Fibroblast of peridontal ligament (primary cell): ENCODE measurements around the gene KSR1.
"Not testable (repeated sequence)": the region's sequence is repeated elsewhere in the genome, so short reads cannot be mapped to it uniquely, and the experiment has no call there.

Source experiments
- DNase-seq: peaks from one replicate; pipeline ENCODE4 v3.0.0-alpha.2; 2010; ENCODE audit errors: extremely low read depth

Gene KSR1

DNA sequence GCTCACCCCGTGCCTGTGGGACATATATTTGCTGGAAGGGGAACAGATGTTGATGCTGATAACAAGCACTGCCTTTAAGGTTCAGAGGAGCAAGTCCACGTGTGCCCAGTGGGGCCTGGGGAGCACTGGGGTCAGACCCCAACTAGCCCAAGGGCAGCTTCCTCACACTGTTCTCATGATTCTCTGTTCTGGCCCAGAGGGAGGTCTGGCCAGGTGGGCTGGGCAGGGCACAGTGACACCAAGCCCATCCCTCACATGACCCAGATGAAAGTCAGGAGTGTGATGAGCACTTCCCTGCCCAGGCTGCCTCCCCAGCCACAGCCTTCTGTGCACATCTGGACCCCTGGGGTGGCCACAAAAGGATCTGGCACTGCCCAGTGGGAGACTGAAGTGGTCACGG, 29.8 kb upstream of the KSR1 start:
- DNase-seq = not testable (repeated sequence)

DNA sequence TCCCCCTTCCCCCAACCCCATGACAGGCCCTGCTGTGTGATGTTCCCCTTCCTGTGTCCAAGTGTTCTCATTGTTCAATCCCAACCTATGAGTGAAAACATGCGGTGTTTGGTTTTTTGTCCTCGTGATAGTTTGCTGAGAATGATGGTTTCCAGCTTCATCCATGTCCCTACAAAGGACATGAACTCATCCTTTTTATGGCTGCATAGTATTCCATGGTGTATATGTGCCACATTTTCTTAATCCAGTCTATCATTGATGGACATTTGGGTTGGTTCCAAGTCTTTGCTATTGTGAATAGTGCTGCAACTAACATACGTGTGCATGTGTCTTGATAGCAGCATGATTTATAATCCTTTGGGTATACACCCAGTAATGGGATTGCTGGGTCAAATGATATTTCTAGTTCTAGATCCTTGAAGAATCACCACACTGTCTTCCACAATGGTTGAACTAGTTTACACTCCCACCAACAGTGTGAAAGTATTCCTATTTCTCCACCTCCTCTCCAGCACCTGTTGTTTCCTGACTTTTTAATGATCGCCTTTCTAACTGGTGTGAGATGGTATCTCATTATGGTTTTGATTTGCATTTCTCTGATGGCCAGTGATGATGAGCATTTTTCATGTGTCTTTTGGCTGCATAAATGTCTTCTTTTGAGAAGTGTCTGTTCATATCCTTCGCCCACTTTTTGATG, 28.9 kb upstream of the KSR1 start:
- not testable (repeated sequence) for DNase-seq

GRCh38 chr17:27428781-27429505, 27.3 kb upstream of the KSR1 start:
- DNase-seq = no peak

- DNase-seq = no peak
These were observed 26.4 kb upstream of the KSR1 start for GRCh38 chr17:27429666-27430382.

DNA sequence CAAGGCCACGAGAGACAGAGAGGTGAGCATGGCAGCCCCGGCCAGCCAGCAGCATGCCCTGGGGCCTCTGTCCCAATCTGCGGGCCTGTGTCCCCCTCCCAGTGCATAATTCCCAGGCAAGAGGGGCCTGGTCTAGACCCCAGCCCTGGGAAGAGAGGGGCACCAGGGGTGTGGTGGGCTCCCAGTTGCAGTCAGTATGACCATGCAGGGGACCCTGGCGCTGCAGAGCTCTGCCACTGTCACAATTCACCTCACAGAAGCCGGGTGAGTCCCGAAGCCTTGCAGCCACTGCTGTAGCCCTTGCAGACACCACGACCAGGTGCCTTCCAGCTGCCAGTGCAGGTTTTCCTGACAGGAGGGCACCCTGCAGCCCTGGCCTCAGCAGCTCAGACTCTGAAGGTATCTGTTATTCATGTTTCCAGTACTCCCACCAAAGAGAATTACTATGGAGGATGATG, 25.8 kb upstream of the KSR1 start:
- no peak for DNase-seq

DNA sequence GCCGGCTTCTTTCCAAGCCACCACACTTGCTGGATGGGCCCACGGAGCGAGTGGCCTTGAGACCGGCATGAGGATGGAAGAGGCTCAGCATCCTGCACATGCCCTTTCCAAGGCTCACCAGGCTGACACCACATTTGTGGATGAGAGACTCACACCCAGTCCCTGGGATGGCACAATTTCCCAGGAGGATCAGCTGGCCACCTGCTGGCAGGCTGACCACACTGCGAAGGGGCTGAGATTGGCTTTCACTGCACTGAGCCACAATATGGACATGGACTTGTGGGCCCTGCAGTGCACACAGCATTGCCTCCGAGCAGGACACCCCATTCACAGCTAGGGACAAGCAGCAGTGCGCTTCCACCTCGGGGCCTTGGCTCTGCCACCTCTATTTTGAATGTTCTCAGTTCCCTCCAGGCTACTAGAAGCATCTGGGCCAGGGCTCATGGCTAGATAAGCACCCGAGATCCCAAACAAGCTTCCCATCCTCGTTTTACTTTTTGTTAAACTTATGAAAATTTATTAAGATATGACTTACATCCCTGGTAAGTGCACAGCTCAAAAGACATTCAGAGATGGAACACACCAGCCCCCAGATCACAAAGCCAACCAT, 25.3 kb upstream of the KSR1 start:
- peak; percentile 12 for DNase-seq

DNA sequence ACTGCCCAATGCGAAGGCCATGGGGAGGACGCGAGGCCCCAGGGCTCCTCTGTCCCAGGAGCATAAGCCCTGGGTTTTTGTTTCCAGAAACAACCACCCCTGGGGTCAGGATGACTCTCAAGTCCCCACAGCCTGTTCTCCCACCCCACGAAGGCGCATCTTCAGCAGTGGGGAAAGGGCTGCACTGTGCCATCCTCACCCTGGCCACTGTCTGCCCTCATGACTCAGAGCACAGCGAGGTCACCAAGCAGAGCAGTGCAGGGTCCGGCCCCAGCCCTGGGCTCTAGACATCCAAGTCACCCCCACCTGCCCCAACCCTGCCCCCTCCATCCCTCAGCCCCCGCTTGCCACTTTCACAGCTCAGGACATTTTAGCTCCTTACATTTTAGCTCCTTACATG, 22.7 kb upstream of the KSR1 start:
- no peak for DNase-seq

DNA sequence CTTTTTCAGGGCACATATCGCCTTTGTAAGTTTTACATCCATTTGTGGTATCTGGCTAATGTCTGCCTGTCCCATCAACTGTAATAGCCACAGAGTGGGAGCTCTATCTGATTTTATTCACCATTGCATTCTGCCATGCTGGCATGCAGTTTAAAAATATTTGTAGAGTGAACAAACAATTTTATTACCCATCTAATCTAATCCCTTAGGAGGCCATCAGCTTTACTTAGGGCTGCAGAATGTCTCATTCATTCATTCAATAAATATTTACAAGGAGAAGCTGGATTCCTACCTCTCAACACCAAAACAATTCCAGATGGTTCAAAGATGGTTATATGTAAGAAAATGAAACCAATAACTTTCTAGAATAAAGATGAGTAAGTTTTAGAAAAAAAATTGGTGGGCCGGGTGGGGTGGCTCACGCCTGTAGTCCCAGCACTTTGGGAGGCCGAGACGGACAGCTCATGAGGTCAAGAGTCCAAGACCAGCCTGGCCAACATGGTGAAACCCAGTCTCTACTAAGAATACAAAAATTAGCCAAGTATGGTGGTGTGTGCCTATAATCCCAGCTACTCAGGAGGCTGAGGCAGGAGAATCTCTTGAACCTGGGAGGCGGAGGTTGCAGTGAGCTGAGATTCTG, 20.7 kb upstream of the KSR1 start:
- DNase-seq = peak; percentile 28

GRCh38 chr17:27438348-27438998, 17.8 kb upstream of the KSR1 start:
- no peak for DNase-seq

DNA sequence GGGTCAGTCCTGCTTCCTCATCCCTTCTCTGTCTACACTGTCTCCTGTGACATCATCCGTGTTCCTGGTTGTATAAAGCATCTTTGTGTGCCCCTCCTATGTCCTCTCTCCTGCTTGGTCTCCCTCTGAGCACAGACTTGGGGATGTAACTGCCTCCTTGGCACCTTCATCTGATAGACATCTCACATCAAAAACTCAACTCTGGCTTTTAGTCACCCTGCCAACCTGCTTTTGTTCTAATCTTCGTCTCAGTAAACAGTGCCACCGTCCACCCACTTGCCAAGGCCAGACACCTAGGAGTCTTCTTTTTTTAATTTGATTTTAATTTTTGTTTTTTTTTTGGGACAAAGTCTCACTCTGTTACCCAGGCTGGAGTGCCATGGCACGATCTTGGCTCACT, 16.9 kb upstream of the KSR1 start:
- DNase-seq = no peak

DNA sequence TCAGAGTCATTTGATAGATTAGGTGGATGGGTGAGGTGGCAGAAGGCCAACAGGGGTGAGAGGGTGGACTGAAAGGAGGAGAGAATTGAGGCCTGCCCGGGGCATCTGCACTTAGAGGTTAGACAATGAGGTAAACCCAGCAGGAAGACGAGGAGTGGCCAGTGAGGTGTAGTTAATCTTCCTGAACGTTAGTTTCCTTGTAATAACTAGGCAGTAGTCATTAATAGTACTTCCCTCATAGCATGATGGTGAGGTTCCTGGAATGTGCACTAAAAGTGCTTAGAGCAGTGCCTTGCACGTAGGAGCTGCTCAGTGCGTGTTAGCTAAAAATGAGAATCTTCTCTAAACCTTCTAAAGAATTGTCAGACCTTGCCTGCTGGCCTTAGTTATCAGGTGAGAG, 13.5 kb upstream of the KSR1 start:
- DNase-seq = no peak

DNA sequence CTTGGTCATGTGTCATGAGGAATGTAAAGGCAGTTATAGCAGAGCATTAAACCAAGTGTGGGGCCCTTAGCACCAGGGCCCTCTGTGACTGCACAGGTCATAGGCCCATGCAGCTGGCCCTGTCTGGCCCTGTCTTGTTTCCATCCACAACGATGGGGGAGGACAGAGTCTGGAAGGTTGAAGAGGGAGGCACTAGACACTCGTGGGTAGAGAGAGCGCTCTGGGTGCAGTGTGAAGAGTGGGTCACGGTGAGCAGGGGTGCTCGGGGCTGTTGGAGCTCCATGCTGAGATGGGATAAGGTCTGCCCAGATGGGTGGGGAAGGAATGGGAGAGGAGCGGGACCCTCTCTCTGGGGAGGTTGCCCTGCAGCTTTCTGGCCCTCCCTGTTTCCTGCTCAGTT, 12.8 kb upstream of the KSR1 start:
- no peak for DNase-seq

DNA sequence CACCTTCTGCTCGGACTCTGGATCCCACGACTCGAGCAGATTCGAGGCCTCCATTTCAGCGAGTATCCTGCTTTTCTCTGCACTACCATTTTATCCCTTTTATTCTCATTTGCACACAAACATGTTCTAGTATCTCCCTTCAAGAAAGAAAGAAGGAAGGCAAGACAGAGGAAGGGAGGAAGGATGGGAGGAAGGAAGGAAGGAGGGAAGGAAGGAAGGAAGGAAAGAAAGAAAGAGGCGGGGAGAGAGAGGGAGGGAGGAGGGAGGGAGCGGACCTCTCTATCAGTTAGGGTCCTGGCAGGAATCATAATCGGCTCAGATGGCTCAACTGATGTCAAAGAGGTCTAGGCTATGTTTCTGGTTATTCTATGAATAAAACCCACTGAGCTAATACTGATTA, 10.3 kb upstream of the KSR1 start:
- no peak for DNase-seq

DNA sequence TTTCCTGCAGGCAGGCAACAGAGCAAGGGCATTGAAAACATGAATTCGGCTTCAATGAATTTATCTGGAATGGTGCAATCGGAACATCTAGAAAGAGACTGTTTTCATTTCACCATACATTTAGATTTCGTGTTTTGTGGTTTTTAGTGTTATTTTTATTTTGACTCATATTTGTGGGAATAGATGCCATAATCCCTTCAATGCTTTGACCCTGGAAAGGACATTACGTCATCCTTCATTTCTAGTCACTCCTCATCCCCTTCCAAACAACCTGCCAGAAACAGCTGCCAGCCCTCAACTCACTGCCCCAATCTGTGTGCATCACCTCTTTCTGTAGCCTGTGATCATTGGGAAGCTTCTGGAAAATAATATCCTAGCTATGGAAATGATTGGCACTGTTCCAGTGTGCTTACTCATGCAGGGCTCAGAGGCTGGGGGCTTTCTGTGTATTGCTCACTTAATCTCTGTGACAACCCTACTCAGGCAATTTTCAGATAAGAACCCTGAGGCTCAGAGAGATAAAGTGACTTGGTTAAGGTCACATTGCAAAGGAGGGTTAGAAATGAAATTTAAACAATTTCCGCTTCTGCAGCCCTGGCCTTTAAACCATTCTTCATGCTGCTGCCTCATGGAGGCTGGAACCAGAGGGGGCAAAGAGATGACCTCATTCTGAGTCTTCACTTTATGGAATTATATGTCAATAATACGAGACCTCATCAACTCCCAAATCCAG, 9.5 kb upstream of the KSR1 start:
- DNase-seq = peak; percentile 83

DNA sequence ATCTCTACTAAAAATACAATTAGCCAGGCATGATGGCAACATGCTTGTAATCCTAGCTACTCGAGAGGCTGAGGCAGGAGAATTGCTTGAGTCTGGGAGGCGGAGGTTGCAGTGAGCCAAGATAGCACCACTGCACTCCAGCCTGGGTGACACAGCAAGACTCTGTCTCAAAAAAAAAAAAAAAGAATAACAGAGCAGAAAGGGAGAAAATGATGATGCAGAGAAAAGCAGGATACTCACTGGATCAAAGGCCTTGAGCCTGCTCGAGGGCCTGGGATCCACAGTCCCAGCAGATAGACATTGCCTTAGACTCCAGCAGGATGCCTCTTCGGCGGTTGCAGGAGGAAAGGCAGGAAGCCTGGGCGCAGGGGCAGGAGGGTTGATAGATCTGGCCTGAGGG, 7.7 kb upstream of the KSR1 start:
- DNase-seq = not testable (repeated sequence)

- no peak for DNase-seq
These were observed 6.7 kb upstream of the KSR1 start for GRCh38 chr17:27449541-27449940.

DNA sequence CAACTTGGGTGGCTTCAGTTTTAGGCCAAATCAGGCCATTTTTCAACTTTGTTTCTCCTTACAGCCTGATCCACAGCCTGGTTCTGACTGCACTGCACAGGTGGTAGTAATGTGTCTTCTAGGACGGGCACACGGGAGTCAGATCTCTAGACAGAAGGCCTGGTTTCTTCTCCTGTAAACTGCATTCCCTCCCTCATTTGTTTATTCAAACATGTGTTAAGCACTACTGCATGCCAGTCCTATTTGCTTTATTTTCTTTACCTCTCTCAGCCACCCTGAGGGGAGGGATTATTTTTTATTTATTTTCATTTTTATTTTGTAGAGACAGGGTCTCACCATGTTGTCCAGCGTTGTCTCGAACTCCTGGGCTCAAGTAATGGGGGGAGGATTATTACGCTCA, 6.3 kb upstream of the KSR1 start:
- DNase-seq = no peak

DNA sequence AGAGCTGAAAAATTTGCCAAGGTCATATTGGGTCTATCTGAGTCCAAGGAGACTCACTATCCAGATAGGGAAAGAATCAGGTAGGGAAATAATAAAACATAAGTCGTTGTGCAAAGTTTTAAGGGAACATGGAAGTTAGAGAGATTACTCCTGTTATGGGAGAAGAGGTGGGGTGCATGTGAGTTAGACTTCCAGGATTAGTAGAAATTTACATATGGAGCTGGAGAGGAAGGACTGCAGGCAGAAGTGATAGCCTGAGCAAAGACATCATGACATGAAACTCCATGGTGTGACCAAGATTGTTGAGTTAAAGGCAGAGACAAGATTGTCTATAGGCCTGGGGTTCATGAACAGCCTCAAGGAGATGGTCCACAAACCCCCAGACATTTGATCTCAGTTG, 5.8 kb upstream of the KSR1 start:
- no peak for DNase-seq

GRCh38 chr17:27451906-27452305, 4.3 kb upstream of the KSR1 start:
- no peak for DNase-seq

DNA sequence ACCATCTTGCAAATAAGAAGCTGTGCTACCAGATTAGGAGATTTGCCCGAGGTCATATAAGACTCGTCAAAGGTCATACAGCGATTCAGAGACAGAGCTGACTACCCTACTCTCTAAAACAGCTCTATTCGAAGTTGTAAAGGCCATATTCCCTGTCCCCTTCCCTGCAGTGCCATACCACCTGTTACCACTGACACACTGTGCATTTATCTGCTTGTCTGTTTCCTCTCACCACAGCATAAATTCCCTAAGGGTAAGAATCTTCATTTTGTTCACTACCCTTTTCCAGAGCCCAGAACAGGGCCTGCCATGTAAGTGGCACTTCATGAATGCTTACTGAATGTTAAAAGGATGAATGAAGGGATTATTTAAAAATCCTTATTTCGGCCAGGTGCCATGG, 3.4 kb upstream of the KSR1 start:
- DNase-seq = no peak

DNA sequence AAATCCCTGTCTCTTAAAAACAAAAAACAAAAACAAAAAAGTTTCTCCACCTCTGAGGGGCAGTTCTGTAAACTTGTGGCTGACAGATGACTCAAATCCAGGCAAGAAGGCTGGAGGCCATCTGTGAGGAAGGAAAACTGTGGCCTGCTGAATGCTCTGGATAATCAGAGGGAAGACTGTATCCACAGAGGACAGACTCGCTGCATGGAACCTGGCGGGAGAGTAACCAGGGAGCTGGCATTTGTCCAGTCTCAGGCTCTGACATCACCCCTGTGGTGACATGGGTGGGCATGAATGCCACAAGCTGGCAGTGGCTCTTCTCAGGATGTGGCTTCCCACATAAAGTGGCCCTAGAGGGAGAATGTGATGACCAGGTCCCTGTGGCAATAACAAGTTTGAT, 2.8 kb upstream of the KSR1 start:
- DNase-seq = no peak
